GM03348 (cell line): ENCODE results near the gene CELSR1.
A peak's percentile ranks its signal among the peaks of the same experiment; 100 is the strongest.

Experiments
- DNase-seq: peaks from one replicate; pipeline ENCODE4 v3.0.0; 2012; ENCODE audit warnings: low spot score

Gene CELSR1

DNA sequence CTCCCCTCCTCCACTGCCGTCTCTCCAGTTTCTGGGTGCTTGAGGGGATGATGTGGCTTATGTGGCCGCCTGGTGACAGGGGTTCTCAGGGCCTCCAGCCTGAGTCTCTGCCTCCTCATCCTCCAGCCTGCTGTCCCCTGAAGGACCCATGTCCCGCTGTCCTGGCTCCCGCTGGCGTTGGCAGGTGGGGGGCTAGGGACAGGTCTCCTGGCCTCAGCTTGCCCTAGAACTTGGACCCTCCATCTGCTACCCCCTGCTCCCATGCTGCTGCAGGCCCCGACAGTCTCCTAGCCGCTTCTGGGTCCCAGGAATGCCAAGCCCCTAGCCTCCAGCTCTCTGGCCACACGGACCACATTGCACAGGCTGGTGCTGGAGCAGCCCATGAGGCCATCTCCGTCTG is 13.9 kb upstream of the CELSR1 start:
- no peak for DNase-seq

DNA sequence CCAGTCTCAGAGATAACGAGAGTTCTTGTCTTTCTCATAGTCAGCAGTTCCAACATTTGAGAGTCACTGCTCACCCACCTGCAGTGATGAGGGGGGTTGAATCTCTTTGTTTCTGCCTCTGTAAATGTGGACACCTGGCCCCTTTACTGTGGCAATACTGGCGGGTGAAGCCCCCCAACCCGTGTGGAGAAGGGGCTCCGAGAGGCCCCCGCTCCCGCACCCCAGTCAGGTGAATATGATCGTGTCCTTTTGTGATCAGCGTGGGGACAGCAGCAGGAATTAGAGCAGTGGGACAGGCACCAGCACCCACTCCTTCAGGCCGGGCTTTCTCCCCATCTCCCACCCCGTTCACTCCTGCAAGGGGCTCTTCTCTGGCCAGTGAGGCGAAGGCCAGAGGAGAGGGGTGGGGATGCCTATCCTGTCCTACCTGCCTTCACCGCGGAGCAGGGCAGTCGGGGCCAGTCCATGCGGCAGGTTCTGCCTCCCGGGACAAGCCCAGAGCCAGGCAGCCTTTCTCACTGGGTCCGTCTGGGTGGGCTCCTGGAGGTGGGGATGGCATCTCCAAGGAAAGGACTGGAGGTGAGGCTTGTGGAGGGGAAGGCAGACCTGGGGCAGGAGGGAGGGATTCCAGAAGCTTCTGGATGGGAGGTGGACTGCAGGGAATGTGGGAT is 12.7 kb upstream of the CELSR1 start:
- DNase-seq, result no peak

DNA sequence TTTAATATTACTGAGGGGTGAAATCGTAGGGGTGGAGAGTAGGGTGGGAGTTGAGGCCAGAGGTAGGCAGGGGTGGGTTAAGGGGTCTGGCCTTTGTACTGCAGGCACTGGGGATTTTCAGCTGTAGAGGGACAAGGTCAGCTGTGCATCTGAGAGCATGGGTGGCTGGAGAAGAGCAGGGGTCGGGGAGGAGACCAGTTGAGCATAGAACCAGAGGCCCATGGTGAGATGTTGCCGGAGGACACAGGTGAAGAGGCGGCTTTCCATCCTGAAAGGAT is 12.1 kb upstream of the CELSR1 start:
- DNase-seq, result no peak

DNA sequence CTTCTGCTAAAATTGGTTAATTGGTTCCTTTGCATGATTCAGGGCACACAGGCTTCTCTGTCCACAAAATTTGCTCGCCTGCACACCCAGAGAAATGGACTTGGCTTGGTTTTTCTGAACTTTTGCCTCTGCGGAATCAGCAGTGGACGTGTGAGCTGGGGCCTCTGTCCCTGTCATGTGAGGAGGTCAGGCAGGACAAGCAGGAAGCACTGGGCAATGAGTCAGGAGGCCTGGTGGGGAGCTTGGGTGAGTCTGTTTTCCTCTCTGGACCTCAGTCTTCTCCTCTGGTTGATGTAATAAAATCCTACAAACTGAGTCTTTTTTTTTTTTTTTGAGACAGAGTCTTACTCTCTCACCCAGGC is 10.4 kb upstream of the CELSR1 start:
- DNase-seq, result peak; percentile 91

DNA sequence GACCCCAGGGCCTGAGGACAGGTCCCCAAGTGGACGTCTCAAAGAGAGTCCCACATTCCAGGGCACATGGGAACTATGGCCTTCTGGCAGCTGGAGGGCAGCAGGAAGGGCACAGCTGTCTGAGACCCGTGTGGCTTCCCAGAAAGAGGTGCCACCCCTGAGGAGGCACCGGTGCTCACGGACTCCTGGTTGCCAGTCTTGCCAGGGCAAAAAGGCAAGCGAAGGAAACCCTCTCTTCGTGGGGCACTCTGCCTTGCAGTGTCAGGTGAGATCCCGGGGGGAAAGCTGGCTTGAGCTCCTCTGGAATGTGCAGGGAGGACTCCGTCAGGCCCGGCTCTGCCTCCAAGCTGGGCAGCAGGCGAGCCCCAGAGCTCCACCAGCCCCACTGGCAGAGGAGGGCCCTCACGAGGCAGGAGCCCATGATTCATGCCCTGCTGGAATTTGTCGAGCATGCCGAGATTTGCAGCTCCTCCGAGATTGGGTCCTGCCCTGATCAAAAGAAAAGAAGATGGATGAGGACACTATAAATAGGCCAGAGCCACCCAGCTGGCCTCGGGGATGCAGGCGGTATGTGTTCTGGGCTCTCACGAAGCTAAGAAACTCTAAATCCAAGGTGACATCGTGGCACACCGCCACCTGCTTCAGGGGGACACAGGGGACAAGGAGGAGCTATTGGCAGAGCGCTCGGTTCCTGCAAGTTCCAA is 9.9 kb upstream of the CELSR1 start:
- peak; percentile 92 for DNase-seq

DNA sequence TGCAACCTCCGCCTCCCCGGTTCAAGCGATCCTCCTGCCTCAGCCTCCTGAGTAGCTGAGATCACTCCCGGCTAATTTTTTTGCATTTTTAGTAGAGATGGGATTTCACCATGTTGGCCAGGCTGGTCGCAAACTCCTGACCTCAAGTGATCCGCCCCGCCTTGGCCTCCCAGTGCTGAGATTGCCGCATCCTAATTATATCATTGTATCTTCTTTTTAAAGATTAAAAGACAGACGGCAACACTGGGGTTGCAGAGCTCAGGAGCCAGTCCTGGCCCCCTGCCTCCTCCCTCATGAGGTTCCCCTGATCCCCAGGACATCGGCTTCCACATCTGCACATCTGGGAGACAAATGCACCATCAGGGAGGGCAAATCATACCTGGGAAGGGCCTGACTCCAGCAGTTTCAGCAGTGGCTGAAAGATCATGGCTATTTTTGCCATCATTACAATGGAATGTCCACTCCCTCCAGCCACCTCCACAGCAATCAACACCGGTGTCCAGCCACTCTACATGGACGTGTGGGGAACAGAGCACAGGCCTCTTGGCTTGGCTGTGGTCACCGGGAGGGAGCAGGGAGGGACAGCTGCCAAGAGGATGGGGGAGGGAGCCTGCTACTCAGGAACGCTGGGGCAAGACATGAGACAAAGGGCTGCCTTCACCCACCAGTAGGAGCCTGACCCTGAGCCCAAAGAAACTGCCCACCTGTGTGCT is 9.2 kb upstream of the CELSR1 start:
- peak; percentile 77 for DNase-seq

DNA sequence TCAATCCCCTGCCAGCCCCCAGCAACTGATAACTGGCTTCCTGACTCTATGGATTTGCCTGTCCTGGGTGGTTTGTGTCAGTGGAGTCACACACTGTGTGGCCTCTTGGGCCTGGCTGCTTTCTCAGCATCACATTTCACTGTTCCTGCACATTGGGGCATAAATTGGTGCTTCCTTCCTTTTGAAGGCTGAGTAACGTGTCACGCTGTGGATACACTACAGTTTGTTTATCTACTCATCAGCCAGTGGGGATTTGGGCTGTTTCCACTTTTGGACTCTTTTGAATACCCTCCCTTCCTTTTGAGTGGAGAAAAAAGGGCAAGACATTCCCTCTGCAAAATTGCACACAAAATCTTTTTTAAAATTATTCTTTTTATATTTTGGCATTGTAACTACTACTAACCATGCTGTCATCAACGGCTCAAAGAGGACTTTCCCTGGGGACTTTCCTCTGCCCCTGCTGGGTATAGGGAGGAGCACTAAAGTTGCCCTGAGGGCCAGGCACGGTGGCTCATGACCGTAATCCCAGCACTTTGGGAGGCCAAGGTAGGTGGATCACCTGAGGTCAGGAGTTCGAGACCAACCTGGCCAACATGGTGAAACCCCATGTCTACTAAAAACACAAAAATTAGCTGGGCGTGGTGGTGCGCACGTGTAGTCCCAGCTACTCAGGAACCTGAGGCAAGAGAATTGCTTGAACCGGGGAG is 7.8 kb upstream of the CELSR1 start:
- DNase-seq, result no peak

DNA sequence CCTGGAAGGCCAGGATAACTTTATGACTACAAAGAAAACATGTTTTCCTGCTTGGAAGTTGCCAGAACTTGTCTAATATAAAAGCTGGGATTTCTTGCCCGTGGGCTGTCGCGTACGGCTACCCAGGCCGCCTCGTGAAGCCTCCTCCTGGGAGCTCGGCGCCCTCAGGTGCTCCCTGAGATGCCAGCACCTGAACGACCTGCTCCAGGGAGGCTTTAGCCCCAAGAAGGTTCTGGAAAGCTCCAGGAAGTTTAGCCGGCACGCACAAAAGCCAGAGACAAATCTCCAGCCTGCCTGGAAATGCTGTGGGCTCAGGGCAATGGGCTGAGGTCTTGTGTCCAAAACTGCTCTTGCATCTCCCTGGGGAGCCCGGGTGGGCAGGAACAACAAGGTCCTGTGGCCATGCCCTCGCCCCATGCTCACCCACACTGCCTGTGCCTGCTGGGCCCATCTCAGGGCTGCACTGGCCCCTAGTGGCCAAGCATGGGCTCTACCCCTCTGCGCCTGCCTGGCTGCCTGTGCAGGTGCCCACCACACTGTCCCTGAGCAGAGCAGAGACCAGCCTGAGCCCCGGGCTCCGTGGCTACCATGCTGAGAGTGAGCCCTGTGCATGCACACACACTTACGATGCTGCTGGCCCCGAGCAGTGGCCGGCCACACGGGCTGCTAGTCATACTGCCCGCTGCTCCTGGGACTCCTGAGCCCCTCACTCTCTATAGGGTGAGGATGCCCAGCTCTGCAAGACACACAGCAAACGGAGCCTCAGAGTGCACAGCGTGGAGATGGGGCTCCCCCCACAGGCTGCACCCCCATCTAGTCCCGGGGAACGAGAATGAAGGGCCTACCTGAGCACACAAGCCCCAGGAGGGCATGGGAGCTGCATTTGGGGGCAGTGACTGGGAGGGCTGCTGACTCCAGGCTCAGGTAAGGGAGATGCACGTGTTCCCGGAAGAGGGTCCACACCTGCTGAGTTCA is 4.9 kb upstream of the CELSR1 start:
- DNase-seq, result peak; percentile 94

DNA sequence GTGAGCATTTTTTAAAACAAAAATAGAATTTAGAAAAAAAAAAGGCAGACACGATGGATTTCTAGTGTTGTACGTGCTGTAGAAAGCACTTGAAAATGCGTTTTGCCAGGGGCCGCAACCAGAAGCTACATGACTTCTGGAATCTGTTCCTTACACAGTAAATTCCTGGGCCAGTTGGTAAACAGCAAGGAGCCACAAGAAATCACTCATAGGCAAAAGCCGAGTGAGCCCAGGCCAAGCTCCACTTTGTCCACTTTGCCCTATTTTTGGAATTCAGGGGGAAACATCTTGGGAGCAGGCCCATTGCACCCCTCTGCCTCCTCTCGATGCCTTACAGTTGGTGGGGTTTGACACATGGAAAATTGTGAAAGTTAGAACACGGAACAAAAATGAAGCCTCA is 4.1 kb upstream of the CELSR1 start:
- DNase-seq, result no peak

DNA sequence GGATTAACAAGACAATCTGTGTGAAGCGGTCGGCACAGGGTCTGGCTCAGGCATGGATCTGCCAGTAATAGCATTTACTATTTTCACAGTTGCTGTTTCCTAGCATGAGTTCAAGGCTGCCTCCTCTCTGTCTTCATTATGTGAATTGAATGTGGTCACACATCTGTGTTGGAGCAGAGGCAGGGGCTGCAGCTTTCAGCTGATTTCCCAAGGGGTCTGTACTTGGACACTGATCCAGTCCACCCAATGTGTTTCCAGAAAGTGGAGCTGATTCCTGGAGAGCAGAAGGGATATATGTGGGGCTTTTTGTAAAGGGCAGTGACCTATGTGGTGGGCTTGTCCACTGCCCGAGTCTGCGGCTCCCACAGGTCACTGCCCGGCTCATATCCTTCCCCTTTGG is 3.5 kb upstream of the CELSR1 start:
- no peak for DNase-seq

DNA sequence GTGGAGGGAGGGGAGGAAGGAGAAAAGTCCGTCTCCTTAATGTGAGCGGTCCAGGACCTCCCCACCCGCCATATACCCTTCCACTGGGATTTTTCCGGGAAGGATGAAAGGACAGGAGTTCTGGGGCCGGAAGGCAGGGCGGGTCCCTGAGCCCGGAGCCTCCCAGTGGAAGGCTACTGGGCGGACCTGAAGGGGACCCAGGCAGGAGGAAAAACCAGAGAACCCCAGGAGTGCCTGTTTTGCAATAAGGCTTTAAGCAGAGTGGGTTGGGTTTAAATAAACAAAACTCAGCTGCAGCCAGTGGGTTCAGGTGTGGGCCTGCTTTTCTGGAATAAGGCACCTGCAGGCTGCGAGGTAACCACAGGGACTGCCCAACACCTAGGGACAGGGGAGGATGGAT is 1.7 kb upstream of the CELSR1 start:
- DNase-seq, result no peak

DNA sequence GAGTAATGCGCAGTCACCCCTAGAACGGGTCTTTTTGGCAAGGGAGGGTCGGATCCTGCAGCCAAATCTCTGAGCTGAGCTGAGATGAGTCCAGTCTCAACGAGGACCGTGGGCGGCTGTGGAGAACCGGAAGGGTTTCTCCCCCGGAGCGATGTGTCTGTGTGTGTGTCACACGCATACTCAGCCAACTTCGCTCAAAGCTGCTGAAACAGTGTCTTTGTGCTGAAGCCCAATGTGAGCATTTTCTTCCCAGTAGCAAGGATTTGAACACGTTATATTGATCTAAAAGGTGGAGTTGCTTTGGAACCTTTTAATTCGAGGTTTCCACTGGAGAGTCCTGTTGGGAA is 1.4 kb upstream of the CELSR1 start:
- peak; percentile 76 for DNase-seq

DNA sequence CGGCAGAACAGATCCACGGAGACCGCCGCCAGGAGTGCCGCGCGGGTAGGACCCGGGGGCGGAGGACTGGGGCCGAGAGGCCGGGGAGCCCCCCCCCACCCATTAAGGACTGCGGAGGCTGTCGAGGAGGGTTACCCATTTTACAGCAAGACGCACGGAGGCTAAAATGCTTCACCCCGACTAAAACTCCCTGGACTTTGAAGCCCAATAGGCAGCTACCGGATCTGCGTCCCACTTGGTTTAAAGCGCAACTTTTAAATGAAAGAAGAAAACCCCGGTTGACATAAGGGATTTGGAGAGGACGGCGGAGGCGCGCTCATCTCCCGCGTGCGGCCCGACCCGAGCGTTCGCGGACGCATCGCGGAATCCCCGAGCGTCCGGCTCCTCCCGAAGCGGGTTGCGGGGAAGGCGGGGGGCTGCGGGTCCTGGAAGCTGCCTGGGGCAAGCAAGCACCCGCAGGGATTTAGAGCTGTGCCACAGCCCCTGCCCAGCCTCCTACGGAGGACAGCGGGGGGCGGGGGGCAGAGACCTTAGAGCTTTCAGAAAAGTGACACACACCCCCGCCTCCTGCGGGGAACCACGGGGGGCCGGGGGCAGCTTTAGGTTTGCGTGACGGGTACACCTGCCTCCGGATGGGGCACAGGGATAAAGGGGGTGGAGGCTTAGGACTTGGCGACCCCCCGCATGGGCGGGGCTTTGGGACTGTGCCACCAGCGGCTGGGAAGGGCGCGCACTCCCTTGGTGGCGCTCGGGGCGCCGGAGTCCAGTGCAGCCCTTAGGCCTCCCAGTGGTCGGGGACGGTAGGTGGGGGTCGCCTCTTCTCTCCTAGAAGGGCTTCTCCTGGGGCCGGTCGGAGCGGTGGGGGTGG is 760 bp upstream of the CELSR1 start:
- peak; percentile 62 for DNase-seq

DNA sequence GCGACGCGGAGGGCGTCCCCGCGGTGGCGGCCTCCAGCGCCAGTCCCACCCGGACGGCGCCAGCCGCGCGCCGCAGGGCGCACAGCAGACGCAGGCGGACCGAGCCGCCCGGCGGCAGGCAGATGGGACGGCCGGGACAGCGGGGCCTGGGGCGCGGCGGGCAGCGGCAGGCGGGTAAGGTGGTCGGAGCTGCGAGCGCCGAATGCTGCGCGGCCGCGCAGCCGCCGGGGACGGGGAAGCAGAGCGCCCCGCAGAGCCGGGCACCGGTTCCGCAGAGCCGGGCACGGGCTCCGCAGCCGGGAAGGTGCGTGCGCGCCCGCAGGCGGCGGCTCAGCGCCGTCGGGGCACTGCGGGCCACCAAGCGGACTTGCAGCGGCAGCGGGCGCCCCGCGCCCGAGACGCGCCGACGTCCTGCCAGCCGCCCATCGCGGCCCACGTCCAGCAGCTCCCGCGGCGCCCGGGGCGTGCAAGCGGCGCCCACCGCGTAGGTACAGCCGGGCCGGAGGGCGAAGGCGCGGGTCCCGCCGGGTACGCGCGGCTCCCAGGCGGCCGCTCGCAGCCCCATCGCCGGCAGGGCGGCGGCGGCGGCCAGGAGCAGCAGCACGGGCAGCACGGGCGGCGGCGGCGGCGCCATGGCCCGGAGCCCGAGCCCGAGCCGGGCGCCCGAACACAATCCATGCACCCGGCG is 739 bp downstream of the CELSR1 start:
- DNase-seq, result no peak

DNA sequence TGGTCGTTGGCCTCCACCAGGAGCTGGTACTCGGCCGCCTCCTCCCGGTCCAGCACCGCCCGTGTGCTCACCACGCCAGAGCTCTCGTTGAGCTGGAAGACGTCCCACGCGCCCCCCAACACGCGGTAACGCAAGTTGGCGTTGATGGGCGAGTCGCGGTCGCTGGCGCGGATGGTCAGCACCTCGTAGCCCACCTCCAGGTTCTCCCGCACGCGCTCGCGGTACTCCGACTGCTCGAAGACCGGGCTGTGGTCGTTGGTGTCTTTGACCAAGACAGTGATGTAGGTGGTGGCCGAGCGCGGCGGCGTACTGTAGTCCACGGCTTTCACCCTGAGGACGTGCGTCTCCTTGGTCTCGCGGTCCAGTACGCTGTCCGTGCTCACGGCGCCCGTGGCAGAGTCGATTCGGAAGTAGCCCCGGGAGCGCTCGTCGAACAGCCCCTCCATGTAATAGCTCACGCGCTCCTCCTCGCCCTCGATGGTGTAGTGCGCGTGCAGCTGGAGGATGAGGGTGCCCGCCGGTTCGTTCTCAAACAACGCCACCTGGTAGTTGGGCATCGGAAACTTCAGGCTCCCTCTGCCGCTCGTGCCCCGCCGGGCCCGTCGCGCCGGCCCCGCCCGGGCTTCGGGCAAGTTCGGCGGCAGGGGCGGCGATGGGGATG is 1.4 kb downstream of the CELSR1 start:
- DNase-seq, result no peak

DNA sequence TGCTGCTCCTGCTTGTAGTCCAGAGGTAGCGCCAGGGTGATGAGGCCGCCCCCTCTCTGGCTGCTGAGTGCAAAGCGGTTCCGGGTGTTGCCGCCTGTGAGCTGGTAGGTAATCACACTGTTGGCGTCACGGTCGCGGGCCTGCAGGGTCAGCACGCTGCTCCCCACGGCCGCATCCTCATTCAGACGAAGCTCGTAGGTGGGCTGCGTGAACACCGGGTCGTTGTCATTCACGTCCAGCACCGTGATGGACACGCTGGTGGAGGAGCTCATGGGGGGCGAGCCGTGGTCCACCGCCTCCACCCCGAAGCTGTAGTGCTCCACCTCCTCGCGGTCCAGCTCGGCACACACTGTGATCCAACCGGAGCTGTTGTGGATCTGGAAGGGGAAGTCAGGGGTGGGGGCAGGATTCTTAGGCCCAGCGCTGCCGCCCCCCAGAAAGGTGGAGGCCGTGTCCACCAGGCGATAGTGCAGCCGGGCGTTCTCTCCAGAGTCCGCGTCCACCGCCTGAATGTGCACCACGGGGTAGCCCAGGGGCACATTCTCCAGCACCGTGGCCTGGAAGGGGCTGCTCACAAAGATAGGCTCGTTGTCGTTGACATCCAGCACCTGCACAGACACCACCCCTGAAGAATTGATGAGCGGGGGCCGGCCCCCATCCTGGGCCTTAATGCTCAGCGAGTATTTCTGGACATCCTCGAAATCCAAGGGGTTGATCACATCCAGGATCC is 2.4 kb downstream of the CELSR1 start:
- DNase-seq, result no peak

DNA sequence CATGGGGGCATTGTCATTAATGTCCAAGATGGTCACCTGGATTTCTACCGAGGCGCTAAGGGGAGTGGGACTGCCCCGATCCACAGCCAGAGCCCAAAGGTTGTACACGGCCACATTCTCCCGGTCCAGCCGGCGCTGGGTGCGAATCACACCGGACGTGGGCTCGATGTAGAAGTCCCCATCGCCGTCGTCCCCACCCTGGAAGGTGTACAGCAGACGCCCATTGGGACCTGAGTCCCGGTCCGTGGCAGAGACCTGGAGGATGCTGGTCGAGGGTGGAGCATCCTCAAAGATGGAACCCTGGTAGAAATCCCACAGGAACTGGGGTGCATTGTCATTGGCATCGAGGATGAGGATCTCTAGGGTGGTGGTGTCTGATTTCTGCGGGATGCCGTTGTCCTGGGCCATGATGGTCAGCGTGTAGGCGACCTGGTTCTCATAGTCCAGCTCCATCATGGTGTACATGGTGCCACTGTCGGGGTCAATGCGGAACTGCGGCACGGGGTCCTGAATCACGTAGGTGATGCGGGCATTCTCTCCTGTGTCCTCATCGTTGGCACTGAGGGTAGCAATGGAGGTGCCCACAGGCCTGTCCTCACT is 3.1 kb downstream of the CELSR1 start:
- DNase-seq, result no peak

DNA sequence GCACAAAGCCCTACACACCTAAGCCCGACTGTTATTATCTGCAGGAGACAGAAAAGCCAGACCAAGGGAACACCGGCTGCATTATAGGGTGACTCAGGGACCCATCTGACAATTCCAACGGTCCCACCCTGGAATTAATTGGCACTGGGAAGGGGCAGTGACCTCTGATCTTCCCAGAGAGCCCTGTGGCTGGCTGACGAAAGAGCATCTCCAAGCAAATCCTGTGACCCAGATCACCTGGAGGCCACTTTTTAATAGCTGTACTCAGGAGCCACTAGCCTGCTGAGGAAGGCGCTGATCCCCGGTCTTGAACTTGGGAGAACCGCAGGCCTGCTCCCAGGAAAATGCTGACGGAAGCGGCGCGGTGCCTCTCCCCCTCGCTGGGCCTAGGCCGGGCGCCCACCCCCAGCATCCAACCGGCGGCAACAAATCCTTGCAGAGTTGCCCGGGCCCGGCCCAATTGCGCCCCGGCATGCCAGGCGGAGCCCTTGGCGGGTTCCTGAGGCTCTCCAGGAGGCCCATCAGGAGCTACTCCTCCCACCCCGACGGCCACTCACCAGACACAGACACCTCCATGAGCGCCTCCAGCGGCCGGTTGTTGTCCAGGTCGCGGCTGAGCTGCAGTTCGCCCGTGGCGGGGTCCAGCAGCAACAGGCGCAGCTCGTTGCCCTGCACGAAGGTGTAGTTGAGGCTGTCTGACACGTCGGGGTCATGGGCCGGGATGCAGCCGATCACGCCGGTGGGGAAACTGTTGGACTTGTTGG is 4.2 kb downstream of the CELSR1 start:
- DNase-seq, result no peak
